LHCN-M2 (cell line): ENCODE results near the gene SPATA13. TPM values are rescaled to one million over a fixed set of nuclear protein-coding genes. Genes with fewer than 3 reads are reported as not detected.

ENCODE experiments used
- DNase-seq: peaks from one replicate; pipeline ENCODE4 v3.0.0-alpha.2; 2012; ENCODE audit warnings: low read depth
- total RNA-seq: library from RNA; depleted of rRNA; stranded (reverse); fragments of >200 nt; gene quantifications from 2 replicates; pipeline ENCODE4 v1.2.3, GENCODE V29; 2014

The SPATA13 gene
- total RNA-seq, 1 experiment from 2014 or later = 12.1 TPM

DNA sequence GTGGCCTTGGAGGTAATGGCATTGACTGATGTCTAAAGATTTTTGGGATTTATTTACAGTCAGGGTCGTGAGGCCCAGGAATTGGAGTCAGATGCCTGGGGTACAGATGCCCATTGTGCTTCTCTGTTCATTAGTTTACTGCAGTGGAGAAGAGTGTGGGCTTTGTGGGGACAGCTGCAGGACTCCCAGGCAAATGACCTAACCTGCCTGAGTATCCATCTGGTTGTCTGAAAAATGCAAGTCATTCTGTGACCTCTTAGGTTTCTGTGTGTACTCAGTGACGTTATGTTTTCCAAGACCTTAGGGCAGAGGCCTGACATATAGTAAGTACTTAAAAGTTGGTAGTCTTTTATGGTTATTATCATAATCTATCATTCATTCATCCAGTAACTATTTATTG is 60.5 kb downstream of the SPATA13 start:
- no peak for DNase-seq

GRCh38 chr13:24222756-24223155 is 62.2 kb downstream of the SPATA13 start:
- DNase-seq = no peak

DNA sequence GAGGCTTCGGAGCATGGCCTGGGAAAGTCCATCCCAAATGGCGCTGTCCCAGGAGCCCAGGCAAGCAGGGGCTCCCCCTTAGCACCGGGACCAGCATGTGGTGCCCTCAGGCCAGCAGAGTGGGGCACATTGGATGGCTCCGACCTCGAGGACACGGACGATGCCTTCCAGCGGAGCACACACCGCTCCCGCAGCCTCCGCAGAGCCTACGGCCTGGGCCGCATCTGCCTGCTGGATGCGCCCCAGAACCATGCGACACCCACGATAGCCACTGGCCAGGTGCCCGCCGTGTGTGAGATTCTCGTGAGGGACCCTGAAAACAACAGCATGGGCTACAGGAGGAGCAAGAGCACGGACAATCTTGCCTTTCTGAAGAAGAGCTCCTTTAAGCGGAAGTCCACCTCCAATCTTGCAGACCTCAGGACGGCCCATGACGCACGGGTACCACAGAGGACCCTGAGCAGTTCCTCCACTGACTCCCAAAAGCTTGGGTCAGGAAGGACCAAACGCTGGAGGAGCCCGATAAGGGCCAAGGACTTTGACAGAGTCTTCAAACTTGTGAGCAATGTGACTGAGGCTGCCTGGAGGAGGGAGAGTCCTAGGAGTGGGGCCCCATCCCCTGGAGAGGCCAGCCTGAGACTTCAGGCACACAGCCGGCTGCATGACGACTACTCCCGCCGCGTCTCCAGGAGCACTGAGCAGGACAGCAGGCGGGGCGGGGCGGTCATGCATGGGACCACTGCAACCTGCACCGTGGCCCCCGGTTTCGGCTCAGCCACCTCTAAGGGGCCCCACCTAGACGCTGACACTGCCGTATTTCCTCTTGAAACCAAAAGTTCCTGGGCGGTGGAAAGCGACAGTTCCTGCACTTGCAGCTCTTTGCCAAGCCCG is 63.1 kb downstream of the SPATA13 start:
- no peak for DNase-seq

DNA sequence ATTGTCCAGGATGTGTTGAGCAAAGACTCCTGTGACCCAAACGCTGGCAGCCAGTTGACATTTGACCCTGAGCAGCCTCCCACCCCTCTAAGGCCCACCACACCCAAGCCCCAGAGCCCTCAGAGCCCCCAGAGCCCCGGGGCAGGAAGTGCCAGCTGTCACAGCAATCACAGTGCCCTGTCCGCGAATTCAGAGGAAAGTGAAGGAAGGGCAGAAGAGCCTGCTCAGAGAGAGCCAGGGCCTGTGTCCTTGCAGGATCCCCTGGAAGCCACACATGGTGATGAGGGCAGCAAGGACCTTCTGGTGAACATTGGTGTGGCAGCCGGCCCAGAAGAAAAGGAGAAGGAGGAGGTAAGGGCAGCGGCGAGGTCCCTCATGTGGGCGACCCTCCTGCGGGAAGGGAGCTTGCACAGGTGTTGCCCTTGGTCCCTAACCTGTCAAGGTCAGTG is 63.7 kb downstream of the SPATA13 start:
- no peak for DNase-seq

DNA sequence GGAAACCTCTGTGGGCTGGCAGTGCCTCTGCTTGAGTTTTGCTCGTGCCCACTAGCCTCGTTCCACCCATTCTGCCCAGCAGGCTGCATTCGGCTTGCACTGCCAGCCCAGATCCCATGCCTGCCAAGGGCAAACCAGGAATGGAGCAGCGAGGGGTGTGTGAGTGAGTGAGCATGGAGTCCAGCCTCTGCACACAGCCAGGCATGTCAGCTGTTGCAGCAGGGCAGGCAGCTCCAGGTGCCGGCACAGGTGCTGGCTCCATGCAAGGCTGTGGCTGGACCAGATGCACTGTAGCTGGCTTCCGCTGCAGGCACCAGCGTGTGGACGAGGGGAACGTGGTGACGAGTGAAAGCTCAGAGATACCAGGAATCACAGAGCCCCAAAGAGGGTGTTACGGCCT is 64.5 kb downstream of the SPATA13 start:
- DNase-seq = no peak

DNA sequence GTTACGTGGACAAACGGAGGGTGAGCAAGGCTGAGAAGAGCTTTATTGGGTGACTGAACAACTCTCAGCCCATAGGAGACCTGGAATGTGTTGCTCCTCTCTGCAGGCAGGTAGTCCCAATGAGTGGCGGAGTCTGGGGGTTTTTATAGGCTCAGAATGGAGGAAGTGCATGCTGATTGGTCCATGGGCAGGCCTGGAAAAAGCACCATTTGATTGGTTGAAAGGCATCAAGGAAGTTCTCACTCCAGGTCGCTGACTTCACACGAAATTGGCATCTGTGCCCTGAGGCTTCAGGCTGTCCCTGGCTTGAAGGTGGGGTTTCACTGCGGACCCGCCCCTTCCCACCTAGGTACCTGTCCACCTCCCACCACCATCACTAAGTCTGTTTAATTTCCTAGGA is 65.4 kb downstream of the SPATA13 start:
- no peak for DNase-seq

GRCh38 chr13:24226762-24227161 is 66.2 kb downstream of the SPATA13 start:
- DNase-seq = no peak

DNA sequence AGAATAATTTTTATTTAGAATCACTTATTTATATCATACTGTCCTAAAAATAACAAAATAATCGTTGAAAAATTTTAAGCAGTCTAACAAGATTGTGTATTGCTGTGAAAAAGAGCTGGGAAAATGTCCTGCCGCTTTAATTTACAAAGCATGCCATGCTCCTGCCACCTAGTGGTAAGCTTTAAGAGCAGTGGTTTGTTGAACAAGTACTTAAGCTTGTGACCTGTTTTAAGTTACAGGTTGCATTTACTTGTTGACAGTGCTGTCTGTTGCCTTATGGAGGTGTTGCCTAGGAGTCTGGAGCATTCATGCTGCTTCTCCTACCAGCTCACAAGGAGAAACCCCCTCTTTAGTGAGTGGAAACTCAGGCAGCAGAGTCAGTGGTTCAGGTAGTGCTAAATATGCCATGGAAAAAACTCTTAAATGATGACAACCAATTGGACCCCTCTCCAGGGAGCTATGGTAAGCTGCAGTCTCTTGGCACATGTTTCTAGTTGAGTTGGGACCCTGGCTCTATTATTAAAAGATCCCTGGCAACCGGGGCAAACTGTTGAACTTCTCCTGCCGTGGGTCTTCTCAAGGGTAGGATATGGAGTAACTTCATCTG is 68.4 kb downstream of the SPATA13 start:
- peak; percentile 62 for DNase-seq

DNA sequence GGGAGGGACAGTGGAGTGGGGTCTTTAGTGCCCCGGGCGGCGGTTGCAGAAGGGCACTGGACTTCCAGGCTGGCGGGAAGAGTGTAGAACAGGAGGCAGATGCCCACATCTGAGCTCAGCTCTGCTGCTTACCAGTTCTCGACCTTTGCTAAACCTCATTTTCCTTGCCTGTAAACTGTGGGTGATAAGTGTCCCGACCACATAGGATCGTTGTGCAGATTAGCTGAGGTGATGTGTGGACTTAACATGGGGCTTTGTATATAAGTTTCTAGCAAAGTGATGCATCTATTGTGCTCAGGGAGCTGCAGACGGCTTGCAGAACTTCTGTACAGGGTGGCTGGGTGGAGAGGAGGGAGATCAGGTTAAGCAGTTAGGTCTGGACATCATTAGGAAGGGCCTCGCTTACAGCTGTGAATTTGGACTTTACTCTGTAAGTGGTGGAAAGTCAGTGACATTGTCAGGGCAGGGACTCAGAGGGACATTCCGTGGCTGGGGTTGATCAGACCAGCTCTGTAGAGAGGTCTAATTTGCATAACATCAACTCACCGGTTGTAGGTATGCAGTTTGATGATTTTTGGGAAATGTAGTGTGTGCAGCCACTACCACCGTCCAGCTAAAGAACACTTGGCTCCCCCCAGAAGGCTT is 70.0 kb downstream of the SPATA13 start:
- DNase-seq = no peak

DNA sequence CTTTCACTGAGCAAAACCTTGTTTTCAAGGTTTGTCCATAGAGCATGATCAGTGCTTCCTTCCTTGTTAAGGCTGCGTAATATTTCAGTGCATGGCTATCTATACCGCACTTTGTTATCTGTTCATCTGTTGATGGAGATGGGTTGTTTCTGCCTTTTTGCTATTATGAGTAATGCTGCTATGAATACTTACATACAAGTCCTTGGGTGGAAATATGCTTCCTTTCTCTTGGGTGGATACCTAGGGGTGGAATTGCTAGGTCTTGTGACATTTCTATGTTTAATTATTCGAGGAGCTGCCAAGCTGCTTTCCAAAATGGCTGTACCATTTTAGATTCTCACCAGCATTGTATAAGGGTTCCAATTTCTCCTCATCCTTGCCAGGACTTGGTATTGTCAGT is 70.9 kb downstream of the SPATA13 start:
- DNase-seq = no peak

- DNase-seq = no peak
Observed at GRCh38 chr13:24232037-24232436, 71.5 kb downstream of the SPATA13 start.

GRCh38 chr13:24232474-24232873 is 72.0 kb downstream of the SPATA13 start:
- no peak for DNase-seq

DNA sequence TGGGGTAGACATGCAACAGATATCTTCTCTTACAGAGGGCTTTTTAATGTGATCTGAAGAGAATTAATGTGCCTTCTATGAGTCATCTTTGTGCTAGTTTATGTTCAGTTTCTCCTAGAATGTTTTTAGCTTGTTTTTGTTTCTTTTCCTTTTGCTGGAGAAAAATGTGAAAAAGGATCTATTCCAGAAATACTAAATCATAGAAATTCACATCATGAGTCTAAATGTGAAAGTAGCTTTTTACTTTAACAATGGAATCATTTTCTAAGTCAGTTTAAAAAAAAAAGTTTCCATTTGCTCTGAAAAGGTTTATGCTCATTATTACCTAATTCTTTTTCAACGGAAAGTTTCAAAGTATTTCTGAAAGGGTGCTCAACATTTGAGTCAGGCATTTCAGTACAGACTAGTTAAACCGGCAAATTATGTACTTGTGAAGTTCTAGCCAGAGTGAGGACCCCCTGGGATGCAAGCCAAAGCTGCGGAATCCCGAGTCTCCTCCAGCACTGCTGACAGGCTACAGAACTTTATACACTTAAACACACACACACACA is 72.9 kb downstream of the SPATA13 start:
- DNase-seq = peak; percentile 37

- DNase-seq = no peak
Observed at GRCh38 chr13:24234200-24234915, 73.8 kb downstream of the SPATA13 start.

DNA sequence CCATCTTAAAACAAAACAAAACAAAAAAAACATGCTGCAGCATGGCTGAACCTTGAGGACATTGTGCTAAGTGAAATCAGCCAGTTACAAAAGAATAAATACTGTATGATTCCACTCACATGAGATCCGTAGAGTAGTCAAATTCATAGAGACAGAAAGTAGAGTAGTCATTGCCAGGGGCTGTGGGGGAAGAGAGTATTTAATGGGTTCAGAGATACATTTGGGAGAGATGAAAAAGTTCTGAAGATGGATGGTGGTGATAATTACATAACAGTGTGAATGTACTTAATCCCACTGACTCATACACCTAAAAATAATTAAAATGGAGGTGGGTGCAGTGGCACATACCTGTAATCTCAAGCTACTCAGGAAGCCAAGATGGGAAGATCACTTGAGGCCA is 76.8 kb downstream of the SPATA13 start:
- no peak for DNase-seq

- no peak for DNase-seq
Observed at GRCh38 chr13:24241336-24241735, 80.8 kb downstream of the SPATA13 start.

DNA sequence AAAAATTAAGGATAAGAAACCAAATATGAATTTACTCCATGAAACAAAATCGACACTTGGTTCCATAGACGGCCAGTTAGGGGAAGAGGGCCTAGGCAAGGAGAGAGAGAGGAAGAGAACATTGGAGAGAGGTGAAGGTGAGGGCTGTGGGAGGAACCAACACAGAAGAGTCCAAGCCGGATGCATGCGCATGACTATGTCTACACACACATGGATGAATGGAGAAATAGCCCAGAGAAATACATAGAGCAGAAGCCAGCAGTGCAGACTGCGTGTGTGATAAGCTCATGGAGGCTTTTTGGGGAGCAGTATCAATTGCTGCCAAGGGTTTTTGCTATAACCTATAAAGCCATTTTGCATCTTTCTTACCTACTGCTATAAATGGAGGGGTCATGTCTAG is 81.6 kb downstream of the SPATA13 start:
- DNase-seq = no peak

- no peak for DNase-seq
Observed at GRCh38 chr13:24243302-24243701, 82.8 kb downstream of the SPATA13 start.

- DNase-seq = no peak
Observed at GRCh38 chr13:24244802-24245201, 84.3 kb downstream of the SPATA13 start.

DNA sequence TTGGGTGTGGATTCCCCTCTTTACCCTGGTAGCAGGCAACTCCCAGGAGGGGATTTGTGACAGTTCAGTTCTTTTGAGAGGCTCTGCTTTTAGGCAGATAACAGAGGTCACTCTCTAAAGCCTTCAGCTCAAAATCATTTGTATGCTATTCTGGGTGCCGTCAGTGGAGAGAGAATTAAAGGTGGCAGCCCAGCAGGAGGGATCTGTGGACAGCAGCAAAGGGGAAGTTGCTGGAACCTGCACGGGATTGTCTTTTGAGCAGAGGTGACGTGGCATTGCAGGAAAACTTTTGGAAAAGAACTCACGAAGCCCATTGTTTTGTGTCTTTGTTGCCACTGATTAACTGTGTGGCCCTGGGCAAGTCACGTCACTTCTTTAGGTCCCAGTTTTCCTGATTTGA is 86.5 kb downstream of the SPATA13 start:
- DNase-seq = no peak

- no peak for DNase-seq
Observed at GRCh38 chr13:24249624-24250023, 89.1 kb downstream of the SPATA13 start.
